A549 treated with AZD2906 at 1 μM for 4 hours (cell line): ENCODE data around the gene YRDC. TPM values are rescaled to one million over a fixed set of nuclear protein-coding genes. Genes with fewer than 3 reads are reported as not detected.

Experiments used
- total RNA-seq: library from RNA; stranded (reverse); fragments of 200-300 nt; extraction: Qiagen RNA extraction; gene quantifications from 5 replicates; pipeline ENCODE4 v1.2.3, GENCODE V29; 2022

The YRDC gene, protein sequence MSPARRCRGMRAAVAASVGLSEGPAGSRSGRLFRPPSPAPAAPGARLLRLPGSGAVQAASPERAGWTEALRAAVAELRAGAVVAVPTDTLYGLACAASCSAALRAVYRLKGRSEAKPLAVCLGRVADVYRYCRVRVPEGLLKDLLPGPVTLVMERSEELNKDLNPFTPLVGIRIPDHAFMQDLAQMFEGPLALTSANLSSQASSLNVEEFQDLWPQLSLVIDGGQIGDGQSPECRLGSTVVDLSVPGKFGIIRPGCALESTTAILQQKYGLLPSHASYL
- total RNA-seq = 11.3 to 18.7 TPM (median 16.4 TPM) in 5 replicates

DNA sequence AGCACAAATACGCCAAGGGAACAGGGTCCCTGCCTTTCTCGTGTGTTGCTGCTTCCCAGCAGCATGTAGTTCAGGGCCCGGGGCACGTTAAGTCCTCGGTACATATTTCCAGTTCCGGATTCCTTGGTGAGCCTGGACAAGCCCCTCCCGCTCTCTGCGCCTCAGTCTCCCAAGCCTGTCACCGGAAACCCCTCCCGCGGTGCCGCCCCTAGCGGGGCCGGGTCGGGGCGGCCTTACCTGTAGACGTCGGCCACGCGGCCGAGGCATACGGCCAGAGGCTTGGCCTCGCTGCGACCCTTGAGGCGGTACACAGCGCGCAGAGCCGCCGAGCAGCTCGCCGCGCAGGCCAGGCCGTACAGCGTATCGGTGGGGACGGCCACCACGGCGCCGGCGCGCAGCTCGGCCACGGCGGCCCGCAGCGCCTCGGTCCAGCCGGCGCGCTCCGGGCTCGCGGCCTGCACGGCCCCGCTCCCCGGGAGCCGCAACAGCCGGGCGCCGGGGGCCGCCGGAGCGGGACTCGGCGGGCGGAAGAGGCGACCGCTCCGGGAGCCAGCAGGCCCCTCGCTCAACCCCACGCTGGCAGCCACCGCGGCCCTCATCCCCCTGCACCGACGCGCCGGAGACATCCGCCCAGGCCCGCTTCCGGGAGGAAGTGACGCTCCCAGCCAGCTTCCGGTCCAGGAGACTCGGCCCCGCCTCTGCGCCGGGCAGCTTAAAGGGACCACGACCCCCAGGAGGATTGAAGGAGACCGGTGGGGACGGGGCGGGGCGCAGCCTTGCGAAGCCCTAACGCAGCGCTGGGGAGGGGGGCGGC lies at the start of gene YRDC, which contains the start of gene C1orf122:
Gene YRDC (minus strand): TSS at position 654 of the 814 bp plus-strand sequence. CDS start 28 bp downstream, at position 626.
Gene C1orf122 (plus strand): TSS at position 236 of the 814 bp plus-strand sequence. CDS start 615 bp downstream, outside the sequence.

GRCh38 chr1:37793773-37794371 lies 14.1 kb downstream of the YRDC start, which contains the start of gene MANEAL:
MANEAL (plus strand) TSS chr1:37793847; CDS start chr1:37794183, 336 bp downstream.

GRCh38 chr1:37764888-37765441 lies 43.0 kb downstream of the YRDC start, which contains the start of gene EPHA10:
EPHA10 (minus strand) TSS chr1:37765120; CDS start chr1:37765066, 54 bp downstream.

Other genes starting within 250 kb of the YRDC start
- 48.6 to 63.7 TPM (median 52.0 TPM) in 5 replicates for gene GNL2, start 212.3 kb downstream of the YRDC start, total RNA-seq
- gene RSPO1, start 173.3 kb downstream of the YRDC start, total RNA-seq = 0.05 to 0.19 TPM (median 0.14 TPM) in 5 replicates
- 45.0 to 48.5 TPM (median 47.4 TPM) in 5 replicates for gene CDCA8, start 115.7 kb downstream of the YRDC start, total RNA-seq
- 0.95 to 1.4 TPM (median 1.1 TPM) in 5 replicates for gene EPHA10, start 43.1 kb downstream of the YRDC start, total RNA-seq
- gene MANEAL, start 14.4 kb downstream of the YRDC start, total RNA-seq = 21.2 to 26.5 TPM (median 25.0 TPM) in 5 replicates
- gene C1orf122, start 418 bp downstream of the YRDC start, total RNA-seq = 35.9 to 71.1 TPM (median 57.7 TPM) in 5 replicates
- 4.1 to 5.4 TPM (median 4.5 TPM) in 5 replicates for gene MTF1, start 51.4 kb upstream of the YRDC start, total RNA-seq
- gene INPP5B, start 138.8 kb upstream of the YRDC start, total RNA-seq = 4.0 to 4.9 TPM (median 4.1 TPM) in 5 replicates
- gene SF3A3, start 181.8 kb upstream of the YRDC start, total RNA-seq = 44.8 to 91.7 TPM (median 49.7 TPM) in 5 replicates
- gene FHL3, start 197.3 kb upstream of the YRDC start, total RNA-seq = 9.8 to 11.6 TPM (median 10.8 TPM) in 5 replicates
- 37.0 to 67.7 TPM (median 39.6 TPM) in 5 replicates for gene UTP11, start 204.5 kb upstream of the YRDC start, total RNA-seq
- gene POU3F1, start 238.6 kb upstream of the YRDC start, total RNA-seq = 0.03 to 0.06 TPM in 2 of 5 replicates, not detected in the others